GM21390 (cell line): ENCODE results near the gene STAMBP.
"Not testable (repeated sequence)": the region's sequence is repeated elsewhere in the genome, so short reads cannot be mapped to it uniquely, and the experiment has no call there.

Source experiments
- ATAC-seq: cut with Tn5 transposase; IDR thresholded peaks from one replicate; pipeline ENCODE4 v1.9.1; 2021; ENCODE audit not compliant: unreplicated experiment

Gene STAMBP

GRCh38 chr2:73828818-73829570, at the start of gene STAMBP:
Gene STAMBP (plus strand): TSS chr2:73828961. CDS start chr2:73830857, 1,896 bp downstream.
- ATAC-seq, result peak; percentile 82

- peak; percentile 98 for ATAC-seq
Measured at GRCh38 chr2:73779467-73780236, 49.1 kb upstream of the STAMBP start, which contains the start of gene DUSP11. Gene DUSP11 (minus strand): TSS chr2:73780103. CDS start chr2:73779974, 129 bp downstream.

- no peak for ATAC-seq
Measured at GRCh38 chr2:73780237-73780582, 48.6 kb upstream of the STAMBP start.

- ATAC-seq, result not testable (repeated sequence)
Measured at GRCh38 chr2:73783402-73783801, 45.4 kb upstream of the STAMBP start.

GRCh38 chr2:73783883-73784282, 44.9 kb upstream of the STAMBP start, which contains the start of gene C2orf78:
Gene C2orf78 (plus strand): TSS chr2:73784183. CDS start chr2:73784310, 127 bp downstream.
- ATAC-seq, result not testable (repeated sequence)

GRCh38 chr2:73811878-73812277, 16.9 kb upstream of the STAMBP start:
- ATAC-seq, result no peak

GRCh38 chr2:73812635-73813034, 16.1 kb upstream of the STAMBP start:
- no peak for ATAC-seq

GRCh38 chr2:73818296-73818695, 10.5 kb upstream of the STAMBP start:
- no peak for ATAC-seq

GRCh38 chr2:73821227-73821626, 7.5 kb upstream of the STAMBP start:
- ATAC-seq, result peak; percentile 76

- ATAC-seq, result no peak
Measured at GRCh38 chr2:73821669-73822068, 7.1 kb upstream of the STAMBP start.

- ATAC-seq, result no peak
Measured at GRCh38 chr2:73822276-73822675, 6.5 kb upstream of the STAMBP start.

- no peak for ATAC-seq
Measured at GRCh38 chr2:73822991-73823390, 5.8 kb upstream of the STAMBP start.

GRCh38 chr2:73823416-73823815, 5.3 kb upstream of the STAMBP start:
- ATAC-seq, result no peak

- no peak for ATAC-seq
Measured at GRCh38 chr2:73823916-73824523, 4.7 kb upstream of the STAMBP start.

GRCh38 chr2:73825408-73825807, 3.4 kb upstream of the STAMBP start:
- ATAC-seq, result no peak

GRCh38 chr2:73827018-73827417, 1.7 kb upstream of the STAMBP start:
- no peak for ATAC-seq

GRCh38 chr2:73827660-73828388, 937 bp upstream of the STAMBP start:
- ATAC-seq, result no peak

- ATAC-seq, result no peak
Measured at GRCh38 chr2:73828389-73828817, 358 bp upstream of the STAMBP start.

GRCh38 chr2:73830871-73831401, 2.2 kb downstream of the STAMBP start:
- ATAC-seq, result no peak

GRCh38 chr2:73832930-73833329, 4.2 kb downstream of the STAMBP start:
- ATAC-seq, result no peak
